ENCODE data around the gene ADGB.

DNA sequence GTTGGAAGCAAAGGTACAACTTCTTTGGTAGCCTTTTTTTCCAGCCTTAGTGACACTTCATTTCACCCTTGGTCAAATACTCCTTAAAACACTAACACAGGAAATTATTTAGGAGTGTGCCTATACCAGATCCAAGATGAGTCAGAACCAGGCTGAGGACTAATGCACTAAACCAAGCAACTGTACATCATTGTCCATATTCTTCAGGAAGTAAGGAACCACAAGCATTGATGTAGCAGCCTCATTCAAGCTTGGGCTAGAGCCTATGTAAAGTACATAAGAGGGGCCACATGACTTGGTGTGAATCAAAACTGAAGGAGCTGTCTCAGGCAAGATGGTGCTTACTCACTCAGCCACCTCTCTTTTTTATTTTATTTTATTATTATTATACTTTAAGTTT, 20.7 kb upstream of the ADGB start:
- TF ChIP-seq EP300 (IDR thresholded peaks at IDR 0.05) (no peak), CTCF (IDR thresholded peaks at IDR 0.05) (no peak), POLR2AphosphoS5 (IDR thresholded peaks at IDR 0.05) (no peak)
